H1 (cell line): ENCODE measurements around the gene TMEM220. TPM values are rescaled to one million over a fixed set of nuclear protein-coding genes. Genes with fewer than 3 reads are reported as not detected.

Experiments
- CTCF ChIA-PET: fragments of 300-600 bp; sonication (Branson Sonifier 250); formaldehyde crosslinking; loops from one replicate; lab custom pipeline; 2021; ENCODE audit not compliant: partially characterized antibody; lab: Charles Lee
- POLR2A ChIA-PET: fragments of 300-600 bp; sonication (Branson Sonifier 250); formaldehyde crosslinking; loops from one replicate; lab custom pipeline; 2021; ENCODE audit warnings: inconsistent platforms; ENCODE audit not compliant: partially characterized antibody; lab: Charles Lee
- DNase-seq, 2 experiments: peaks; one replicate each; pipeline versions ENCODE4 v3.0.0 to v3.0.0-alpha.2; 2010 to 2022; ENCODE audit warnings: low spot score in 2 of 2, low read depth in 1 of 2, mixed read lengths in 1 of 2
- FAIRE-seq: peaks from 2 replicates; lab custom pipeline; 2011; peaks lifted over from hg19 to GRCh38; lab: Jason Lieb, UNC
- H2AFZ ChIP-seq: 2 replicates; pipeline ENCODE4 v1.8.1; 2012; ENCODE audit warnings: low read length, inconsistent platforms
- H2AK5ac ChIP-seq: 2 replicates; pipeline ENCODE4 v1.6.1; 2013; ENCODE audit warnings: low read depth, low read length
- H2BK120ac ChIP-seq: replicated peaks from 2 replicates; pipeline ENCODE3; 2013; ENCODE audit warnings: low read depth, low read length, inconsistent platforms
- H2BK12ac ChIP-seq: 2 replicates; pipeline ENCODE4 v1.6.1; 2013; ENCODE audit warnings: low read depth, low read length
- H2BK15ac ChIP-seq: 2 replicates; pipeline ENCODE4 v1.6.1; 2013; ENCODE audit warnings: low read length
- H2BK20ac ChIP-seq: 2 replicates; pipeline ENCODE4 v1.6.1; 2013; ENCODE audit warnings: low read length
- H2BK5ac ChIP-seq: 2 replicates; pipeline ENCODE4 v1.6.1; 2013; ENCODE audit warnings: low read depth, low read length
- H3K14ac ChIP-seq: 2 replicates; pipeline ENCODE4 v1.6.1; 2013; ENCODE audit warnings: inconsistent platforms; ENCODE audit not compliant: insufficient read length
- H3K18ac ChIP-seq: 2 replicates; pipeline ENCODE4 v1.6.1; 2013; ENCODE audit warnings: low read length; ENCODE audit errors: extremely low read depth
- H3K23ac ChIP-seq: 2 replicates; pipeline ENCODE4 v1.6.1; 2013; ENCODE audit warnings: inconsistent platforms; ENCODE audit not compliant: insufficient read length
- H3K23me2 ChIP-seq: 2 replicates; pipeline ENCODE4 v1.6.1; 2013; ENCODE audit warnings: low read depth, low read length
- H3K27ac ChIP-seq: 2 replicates; pipeline ENCODE4 v1.6.1; 2011; ENCODE audit warnings: low read depth, low read length, inconsistent platforms
- H3K27me3 ChIP-seq, 4 experiments: replicated peaks in 1 of 4; 1 replicate in 1 of 4; 2 replicates in 3 of 4; pipeline versions ENCODE4 v1.6.1 to v1.8.1; 2011 to 2013; ENCODE audit warnings: low read length in 3 of 4, mild to moderate bottlenecking in 3 of 4, inconsistent platforms in 2 of 4, mixed read lengths in 2 of 4, moderate library complexity in 1 of 4; ENCODE audit not compliant: control insufficient read depth in 3 of 4, insufficient read depth in 3 of 4; ENCODE audit errors: extremely low read depth in 1 of 4
- H3K36me3 ChIP-seq, 4 experiments: 2 replicates each; pipeline versions ENCODE4 v1.6.1 to v1.8.1; 2011 to 2013; ENCODE audit warnings: mild to moderate bottlenecking in 4 of 4, low read length in 3 of 4, moderate library complexity in 2 of 4, control low read depth in 1 of 4, inconsistent platforms in 1 of 4; ENCODE audit not compliant: insufficient read depth in 4 of 4, control insufficient read depth in 2 of 4
- H3K4ac ChIP-seq: replicated peaks from 2 replicates; pipeline ENCODE3; 2013; ENCODE audit warnings: low read length, low read depth, mixed read lengths, inconsistent platforms; ENCODE audit not compliant: insufficient read length
- H3K4me1 ChIP-seq, 4 experiments: replicated peaks in 1 of 4; 1 replicate in 1 of 4; 2 replicates in 3 of 4; pipeline versions ENCODE4 v1.6.1 to v1.8.1; 2011 to 2013; ENCODE audit warnings: low read length in 3 of 4, inconsistent platforms in 2 of 4, mixed read lengths in 1 of 4; ENCODE audit not compliant: insufficient read depth in 4 of 4, control insufficient read depth in 3 of 4
- H3K4me2 ChIP-seq, 2 experiments: 2 replicates each; pipeline versions ENCODE4 v1.6.1 to v1.8.1; 2011 to 2013; ENCODE audit warnings: low read depth in 2 of 2, low read length in 2 of 2, control low read depth in 1 of 2, inconsistent platforms in 1 of 2, mild to moderate bottlenecking in 1 of 2; ENCODE audit not compliant: insufficient read depth in 1 of 2
- H3K4me3 ChIP-seq, 4 experiments: fragments of 200-600, 300-600 bp in 1 of 4; sonication (generic), shearing (Covaris generic), sonication (Bioruptor Twin) in 1 of 4; 2 replicates each; pipeline versions ENCODE4 v1.5.1 to v1.8.1; 2011 to 2016; ENCODE audit warnings: low read length in 4 of 4, low read depth in 3 of 4, control low read depth in 2 of 4, inconsistent platforms in 2 of 4, mild to moderate bottlenecking in 2 of 4, mixed read lengths in 1 of 4, moderate library complexity in 1 of 4; ENCODE audit not compliant: insufficient read depth in 2 of 4; ENCODE audit errors: extremely low read depth in 1 of 4
- H3K56ac ChIP-seq: replicated peaks from 2 replicates; pipeline ENCODE3; 2013; ENCODE audit warnings: low read depth, mild to moderate bottlenecking, mixed read lengths, low read length, inconsistent platforms; ENCODE audit not compliant: insufficient read length
- H3K79me1 ChIP-seq: 2 replicates; pipeline ENCODE4 v1.6.1; 2013; ENCODE audit warnings: low read depth, low read length, control low read depth
- H3K79me2 ChIP-seq, 2 experiments: 2 replicates each; pipeline versions ENCODE4 v1.6.1 to v1.8.1; 2012 to 2013; ENCODE audit warnings: low read length in 2 of 2, mild to moderate bottlenecking in 2 of 2, inconsistent platforms in 1 of 2; ENCODE audit not compliant: insufficient read depth in 2 of 2, control insufficient read depth in 1 of 2
- H3K9ac ChIP-seq, 4 experiments: replicated peaks in 1 of 4; 1 replicate in 1 of 4; 2 replicates in 3 of 4; pipeline versions ENCODE4 v1.6.1 to v1.8.1; 2011 to 2013; ENCODE audit warnings: low read depth in 3 of 4, low read length in 3 of 4, control low read depth in 2 of 4, mild to moderate bottlenecking in 2 of 4, moderate library complexity in 2 of 4, inconsistent platforms in 1 of 4; ENCODE audit errors: extremely low read depth in 1 of 4
- H3K9me3 ChIP-seq, 2 experiments: 2 replicates each; pipeline versions ENCODE4 v1.6.1 to v1.8.1; 2012 to 2013; ENCODE audit warnings: mild to moderate bottlenecking in 2 of 2, moderate library complexity in 2 of 2, control low read depth in 1 of 2, inconsistent platforms in 1 of 2, low read depth in 1 of 2, low read length in 1 of 2, mixed read lengths in 1 of 2; ENCODE audit not compliant: insufficient read depth in 2 of 2
- H4K20me1 ChIP-seq, 2 experiments: replicated peaks in 1 of 2; 2 replicates each; pipeline versions ENCODE3 to v1.8.1; 2011 to 2013; ENCODE audit warnings: inconsistent platforms in 2 of 2, low read length in 2 of 2, mild to moderate bottlenecking in 1 of 2; ENCODE audit not compliant: insufficient read depth in 2 of 2, control insufficient read depth in 1 of 2
- H4K5ac ChIP-seq: 2 replicates; pipeline ENCODE4 v1.6.1; 2013; ENCODE audit warnings: low read length, low read depth, mixed read lengths, inconsistent platforms; ENCODE audit not compliant: insufficient read length
- H4K8ac ChIP-seq: 2 replicates; pipeline ENCODE4 v1.8.0; 2013; ENCODE audit warnings: mild to moderate bottlenecking, moderate library complexity, low read length, inconsistent platforms; ENCODE audit not compliant: insufficient read depth; ENCODE audit errors: extremely low read depth
- H4K91ac ChIP-seq: replicated peaks from 2 replicates; pipeline ENCODE3; 2013; ENCODE audit warnings: low read length, mixed read lengths, inconsistent platforms; ENCODE audit not compliant: insufficient read length
- EP300 ChIP-seq, 2 experiments: IDR thresholded peaks; 1 replicate in 1 of 2; 2 replicates in 1 of 2; pipeline ENCODE4 v1.6.1; 2011 to 2012; ENCODE audit warnings: low read depth in 2 of 2, low read length in 2 of 2, mild to moderate bottlenecking in 2 of 2, borderline replicate concordance in 1 of 2, inconsistent platforms in 1 of 2, moderate library complexity in 1 of 2
- RAD21 ChIP-seq, 2 experiments: IDR thresholded peaks in 1 of 2; conservative IDR thresholded peaks in 1 of 2; 2 replicates each; pipeline ENCODE4 v1.6.1; 2011; ENCODE audit warnings: low read depth in 2 of 2, low read length in 2 of 2, improper control_type of control experiment in 1 of 2, inconsistent platforms in 1 of 2, mild to moderate bottlenecking in 1 of 2, moderate library complexity in 1 of 2
- WGBS, 2 experiments: shearing (Covaris generic) in 1 of 2; methylation state at CpG; one replicate each; pipeline versions ENCODE4 v1.1.6 to v1.1.7; 2013 to 2015; ENCODE audit warnings: low lambda C conversion rate in 2 of 2, mixed read lengths in 2 of 2, inconsistent platforms in 1 of 2, low coverage in 1 of 2, missing lambda C conversion rate in 1 of 2; ENCODE audit not compliant: insufficient replicate concordance in 2 of 2, insufficient coverage in 1 of 2, insufficient read length in 1 of 2; ENCODE audit errors: extremely low coverage in 1 of 2, missing lambda C conversion rate in 1 of 2; 5-methylcytosine and 5-hydroxymethylcytosine counted together
- polyA plus RNA-seq, 7 experiments: library from polyadenylated mRNA; depleted of rRNA in 3 of 7; stranded (reverse) in 5 of 7; unstranded in 2 of 7; fragments of >200 nt in 5 of 7; fragments of 200-250 nt in 2 of 7; gene quantifications; 1 replicate in 5 of 7; 2 replicates in 1 of 7; 4 replicates in 1 of 7; pipeline versions ENCODE4 v1.2.1 to v1.2.3, GENCODE V29; 2011 to 2013; ENCODE audit warnings: missing spikeins in 2 of 7, mixed read lengths in 2 of 7
- total RNA-seq: library from RNA; stranded (reverse); fragmentation: NEBNext Ultra II Directional; extraction: Animal tissue kit (Norgen Biotek cat#: 25700); gene quantifications from 2 replicates; pipeline ENCODE4 v1.2.1, GENCODE V29; 2021

Gene TMEM220
- total and polyA plus RNA-seq, 2 of the 8 experiments (the other 6 are each of a cell fraction or from before 2014, with no cell fraction given) = 3.8 to 4.1 TPM

DNA sequence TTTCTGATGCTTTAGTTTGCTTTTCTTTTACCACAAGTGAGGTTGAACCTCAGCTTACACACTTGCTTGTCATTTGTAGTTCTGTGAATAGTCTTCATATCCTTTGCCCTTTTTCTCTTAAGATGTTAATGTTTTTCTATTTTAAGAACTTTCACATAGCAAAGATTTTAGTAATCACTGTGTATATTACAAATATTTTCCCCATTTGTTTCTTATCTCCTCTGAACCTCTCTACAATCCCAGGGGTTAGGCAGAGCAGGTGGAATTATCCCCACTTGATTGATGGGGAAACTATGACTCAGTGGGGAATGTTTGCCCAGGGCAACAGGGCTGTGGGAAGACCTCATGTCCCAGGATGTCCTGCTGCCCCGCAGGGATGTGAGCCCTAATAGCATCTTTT lies 61.0 kb downstream of the TMEM220 start:
- FAIRE-seq = no peak
- Histone ChIP-seq H4K8ac (no peak overlapping the region), H2BK5ac (no peak overlapping the region), H2BK20ac (no peak overlapping the region), H3K18ac (no peak overlapping the region), H3K9me3 (no peaks in the 10 kb centered on the region), H2BK12ac (no peak overlapping the region), H3K79me2 (no peaks in the 10 kb centered on the region), H2BK120ac (no peak overlapping the region), H3K36me3 (no peaks in the 10 kb centered on the region; a peak in 1 of 8 replicates), H3K4ac (no peak overlapping the region), H3K56ac (no peak overlapping the region), H2AFZ (no peak overlapping the region), H3K23me2 (no peaks in the 10 kb centered on the region), H4K20me1 (no peaks in the 10 kb centered on the region), H3K4me3 (no peak overlapping the region), H2BK15ac (no peak overlapping the region), H4K5ac (no peak overlapping the region), H2AK5ac (no peak overlapping the region), H3K4me2 (no peak overlapping the region), H4K91ac (no peak overlapping the region), H3K23ac (no peak overlapping the region), H3K4me1 (no peaks in the 10 kb centered on the region), H3K27ac (no peak overlapping the region), H3K27me3 (no peaks in the 10 kb centered on the region), H3K79me1 (no peaks in the 10 kb centered on the region), H3K9ac (no peak overlapping the region), H3K14ac (no peak overlapping the region)
- no peak for DNase-seq
- POLR2A ChIA-PET = no interaction called here
- CTCF ChIA-PET = interaction anchor here (1.3 to 1.6 kb wide), 2 partner anchors 13 to 16 kb away, joined by 3 to 8 read pairs; no protein-coding TSS in a partner anchor
- WGBS, 2 experiments = 85% methylated on average over 1 of the region's 1 CpG; no CpG with 5 or more reads in 1 of the 2 experiments
- TF ChIP-seq EP300 (IDR thresholded peaks at IDR 0.05; ENCODE audit: borderline replicate concordance in 1 of 2, low read depth in 2 of 2, low read length in 2 of 2) (no peak), RAD21 (IDR thresholded peaks at IDR 0.05 in 1 of 2, conservative IDR thresholded peaks at IDR 0.05 in 1 of 2; ENCODE audit: low read depth in 2 of 2, low read length in 2 of 2) (no peak)
